A204.1 (cell line): Measurements from ENCODE around the gene RCOR1.

Experiments used
- FAIRE-seq: peaks from 2 replicates; lab custom pipeline; 2012; peaks lifted over from hg19 to GRCh38; lab: Jason Lieb, UNC

The RCOR1 gene

DNA sequence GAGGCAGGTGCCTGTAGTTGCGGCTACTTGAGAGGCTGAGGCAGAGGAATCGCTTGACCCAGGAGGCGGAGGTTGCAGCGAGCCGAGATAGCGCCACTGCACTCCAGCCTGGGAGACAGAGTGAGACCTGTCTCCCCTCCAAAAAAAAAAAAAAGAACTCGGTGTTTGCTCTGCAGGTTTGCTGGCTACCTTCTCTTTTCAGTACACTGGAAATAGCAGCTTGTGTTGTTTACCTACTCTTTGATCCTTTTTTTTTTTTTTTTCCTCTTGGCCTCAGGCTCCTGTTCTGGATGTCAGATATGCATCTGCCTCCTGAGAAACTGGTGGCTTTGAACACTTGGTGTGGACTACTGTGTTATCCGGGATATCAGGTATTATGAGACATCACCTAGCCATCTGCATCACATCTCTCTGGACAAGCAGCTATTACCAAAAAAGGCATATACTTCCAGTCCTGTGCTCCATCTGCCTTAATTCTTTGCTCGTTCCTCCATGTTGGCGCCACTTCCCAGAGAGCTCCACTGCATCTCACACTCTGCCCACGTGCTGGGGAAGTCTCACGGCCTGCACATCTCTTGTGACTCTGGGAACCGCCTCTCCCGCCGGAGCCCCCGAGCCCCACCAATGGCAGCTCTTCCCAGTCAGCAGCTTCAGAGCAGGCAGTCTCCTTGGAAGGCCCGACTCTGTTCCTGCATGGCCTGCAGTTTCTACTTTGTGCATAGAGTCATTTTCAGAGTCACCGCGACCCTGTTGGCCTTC lies 133.9 kb downstream of the RCOR1 start:
- no peak for FAIRE-seq

DNA sequence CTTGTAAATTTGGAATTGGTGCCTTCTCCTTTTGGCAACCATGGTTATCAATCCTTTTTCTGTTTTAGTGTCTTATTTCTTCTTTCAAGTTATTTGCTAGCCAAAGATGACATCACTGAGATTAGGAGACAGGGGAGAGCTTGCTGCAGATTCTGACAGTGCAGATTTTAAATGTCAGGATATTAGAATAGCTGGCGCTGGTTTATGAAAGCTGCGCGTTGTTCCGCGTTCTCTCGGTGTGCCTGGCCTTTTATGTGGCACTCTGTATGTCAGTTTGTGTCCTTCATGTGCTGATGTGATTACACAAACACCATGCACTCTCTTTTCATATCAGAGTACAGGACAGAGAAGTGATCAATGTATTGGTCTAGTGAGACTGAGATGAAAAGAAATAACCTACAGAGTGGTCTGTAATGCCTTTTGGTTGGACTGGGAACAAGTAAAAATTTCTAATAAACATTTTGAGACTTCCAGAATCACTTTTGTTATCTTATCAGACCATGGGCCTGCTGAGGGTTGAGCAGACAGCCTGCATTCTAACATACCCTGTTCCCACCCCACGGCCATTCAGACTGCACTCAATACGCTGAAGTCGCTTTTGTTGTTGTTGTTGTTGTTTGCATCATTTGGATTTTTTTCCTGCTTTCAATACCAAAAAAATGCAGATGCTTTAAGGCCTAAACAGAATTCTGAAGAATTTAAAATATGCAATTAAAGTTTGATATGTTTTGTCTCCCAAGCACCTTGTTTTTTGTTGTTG lies 135.1 kb downstream of the RCOR1 start:
- no peak for FAIRE-seq

DNA sequence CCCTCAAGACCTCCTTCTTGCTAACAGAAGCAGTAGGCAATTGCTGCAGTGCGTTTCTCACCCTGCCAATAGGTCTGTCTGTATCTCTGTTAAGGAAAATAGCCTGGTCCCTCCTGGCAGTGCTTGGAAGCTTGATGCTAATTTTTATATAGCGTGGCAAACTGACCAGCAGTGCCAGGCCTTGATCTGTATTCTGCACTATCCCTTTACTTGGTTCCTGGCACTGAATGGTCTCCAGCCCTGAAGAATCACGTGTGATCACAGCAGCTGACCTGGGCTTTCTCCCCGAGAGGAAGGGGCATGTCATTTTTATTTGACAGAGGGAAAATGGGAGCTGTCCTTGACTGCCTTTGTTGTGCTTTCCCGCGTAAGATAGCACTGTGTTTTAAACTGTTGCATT lies 136.1 kb downstream of the RCOR1 start:
- FAIRE-seq, result no peak

DNA sequence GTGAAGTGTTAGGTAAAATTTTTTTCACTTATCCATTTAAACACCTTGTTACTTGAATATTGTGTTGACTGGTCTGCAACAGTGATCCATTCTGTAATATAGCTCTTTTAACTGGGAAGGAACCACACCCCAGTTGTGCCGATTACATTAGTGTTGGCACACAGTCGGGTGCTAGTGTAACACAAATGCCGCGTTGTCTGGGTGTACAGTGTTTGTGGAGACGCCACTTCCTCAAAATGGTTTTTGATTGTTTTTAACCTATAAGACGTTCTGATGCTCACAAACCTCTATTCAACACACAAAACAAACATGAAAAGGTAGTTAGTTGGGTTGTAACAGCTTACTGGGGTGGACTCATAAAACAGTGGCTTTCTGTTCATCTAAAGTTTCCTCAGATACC lies 136.8 kb downstream of the RCOR1 start:
- FAIRE-seq, result no peak

DNA sequence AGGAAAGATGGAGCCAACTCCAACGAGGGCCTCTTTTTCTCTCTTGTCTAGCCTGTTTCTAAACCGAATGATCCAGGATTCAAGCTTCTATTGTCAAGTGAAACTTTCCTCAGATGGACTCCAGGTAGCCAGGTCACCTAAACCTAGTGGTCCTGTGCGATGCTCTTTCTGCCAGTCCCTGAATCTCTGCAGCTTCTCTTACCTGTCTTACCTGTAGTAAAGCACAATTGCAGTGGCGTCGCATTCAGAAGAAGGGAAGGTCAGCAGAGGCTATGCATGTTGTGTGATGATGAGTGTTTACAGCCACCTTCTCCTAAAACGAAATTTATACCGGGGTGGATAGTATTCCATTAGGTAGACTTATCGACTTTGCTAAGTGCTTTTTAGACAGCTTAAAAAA lies 137.4 kb downstream of the RCOR1 start:
- FAIRE-seq, result no peak

DNA sequence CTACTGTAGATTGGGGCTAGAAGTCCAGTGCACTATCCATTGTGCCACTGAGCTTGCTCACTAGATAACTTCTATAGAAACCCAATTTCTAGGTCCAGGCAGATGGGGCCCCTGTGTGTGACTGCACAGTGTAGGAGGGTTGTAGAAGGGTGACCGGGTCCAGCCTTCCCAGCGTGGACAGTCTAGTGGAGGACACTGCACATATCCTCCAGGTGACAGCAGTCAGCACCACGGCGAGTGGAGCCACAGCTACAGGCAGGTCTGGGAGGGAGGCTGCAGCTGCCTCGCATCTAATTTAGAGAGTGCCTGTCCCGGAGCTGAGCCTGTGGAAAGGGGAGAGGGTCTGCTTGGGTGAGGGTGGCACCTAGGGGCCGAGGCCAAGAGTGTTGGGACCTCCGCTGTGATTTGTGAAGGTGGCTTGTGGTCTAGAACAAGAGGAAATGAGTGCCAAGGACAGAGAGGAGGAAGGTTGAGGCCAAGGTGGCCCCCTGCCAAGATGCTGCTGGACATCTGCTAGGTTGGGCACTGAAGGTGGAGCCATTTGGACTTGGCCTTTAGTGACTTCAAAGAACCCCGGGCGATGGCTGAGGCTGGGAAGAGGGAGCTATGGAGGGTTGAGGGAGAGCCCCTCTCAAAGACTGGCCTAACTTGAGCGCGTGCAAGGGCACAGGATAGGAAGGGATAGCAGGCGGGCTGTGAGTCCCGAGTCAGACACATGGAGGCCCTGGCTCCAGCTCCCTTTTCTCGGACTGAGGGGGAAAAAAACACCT lies 138.8 kb downstream of the RCOR1 start:
- FAIRE-seq, result no peak

DNA sequence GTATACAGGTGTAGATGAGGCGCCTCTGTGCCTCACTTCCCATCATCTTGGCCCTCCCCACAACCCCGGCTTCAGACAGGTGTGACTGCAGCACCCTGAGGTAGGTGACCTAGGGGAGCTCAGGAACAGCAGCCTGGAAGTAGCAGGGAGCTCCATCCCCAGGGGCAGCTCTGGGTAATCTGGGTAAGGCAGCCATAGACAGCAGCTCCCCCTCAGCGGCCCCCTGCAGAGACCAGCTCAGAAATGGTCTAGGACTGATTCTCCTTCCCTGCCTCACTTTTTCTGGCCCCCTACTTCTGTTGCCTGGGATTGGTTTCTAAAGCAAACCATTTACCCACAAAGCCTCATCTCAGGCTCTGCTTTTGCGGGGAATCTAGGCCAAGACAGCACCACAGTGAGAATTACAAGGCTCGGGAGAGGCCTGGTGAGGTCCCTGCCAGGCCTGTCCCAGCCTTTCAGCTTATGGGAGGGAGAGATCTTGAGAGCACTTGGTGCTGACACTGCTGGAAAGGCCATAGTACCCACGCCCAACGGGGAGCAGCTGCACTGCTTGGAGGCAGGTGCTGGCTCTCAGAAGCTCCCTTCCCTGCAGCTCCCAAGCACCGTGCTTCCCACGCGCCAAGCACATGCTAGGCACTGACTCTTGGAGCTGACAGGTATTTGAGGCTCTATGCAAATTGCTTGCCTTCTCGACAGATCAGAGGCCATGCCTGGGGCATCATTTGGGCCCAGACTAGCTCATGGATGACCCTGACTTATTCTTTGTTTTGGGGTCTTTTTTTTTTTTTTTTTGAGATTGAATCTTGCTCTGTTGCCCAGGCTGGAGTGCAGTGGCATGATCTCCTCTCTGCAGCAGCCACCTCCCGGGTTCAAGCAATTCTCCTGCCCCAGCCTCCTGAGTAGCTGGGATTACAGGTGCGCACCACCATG lies 139.7 kb downstream of the RCOR1 start:
- FAIRE-seq, result no peak

DNA sequence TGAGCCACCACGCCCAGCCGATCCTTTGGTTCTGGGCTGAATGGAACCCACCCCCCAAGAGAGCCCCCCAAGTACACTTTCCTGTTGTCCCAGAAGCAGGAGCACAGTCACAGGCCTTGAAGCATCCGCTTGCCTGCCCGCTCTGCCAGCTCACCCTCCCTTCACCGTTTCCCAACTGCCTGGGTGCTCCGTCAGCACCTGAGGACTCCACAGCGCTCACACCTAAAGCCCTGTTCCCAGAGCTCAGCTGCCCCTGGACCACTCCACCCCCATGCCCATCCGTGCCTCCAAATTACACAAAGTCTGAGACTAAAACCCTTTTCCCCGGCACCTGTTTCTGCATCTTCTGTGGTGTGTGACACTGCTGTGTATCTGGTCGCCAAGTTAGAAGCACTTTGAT lies 140.5 kb downstream of the RCOR1 start:
- FAIRE-seq, result no peak

DNA sequence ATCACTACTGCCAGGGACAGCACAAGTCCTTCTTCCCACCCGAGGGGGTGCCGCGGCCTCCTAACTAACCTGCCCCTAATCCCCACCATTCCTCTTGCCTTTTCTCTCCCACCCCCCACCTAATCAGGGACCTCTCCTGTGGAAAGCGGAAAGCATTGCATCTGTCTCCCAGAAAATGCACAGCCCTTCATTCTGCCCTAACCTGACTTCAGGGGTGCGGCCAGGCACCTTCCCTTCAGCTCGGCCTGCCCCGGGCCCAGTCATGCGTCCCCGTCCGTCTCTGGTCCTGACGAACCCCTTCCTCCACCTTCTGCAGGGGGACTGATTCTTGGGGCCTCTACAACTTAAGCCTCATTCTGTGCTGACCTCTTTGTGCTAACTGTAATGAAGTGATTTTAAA lies 140.9 kb downstream of the RCOR1 start:
- no peak for FAIRE-seq

DNA sequence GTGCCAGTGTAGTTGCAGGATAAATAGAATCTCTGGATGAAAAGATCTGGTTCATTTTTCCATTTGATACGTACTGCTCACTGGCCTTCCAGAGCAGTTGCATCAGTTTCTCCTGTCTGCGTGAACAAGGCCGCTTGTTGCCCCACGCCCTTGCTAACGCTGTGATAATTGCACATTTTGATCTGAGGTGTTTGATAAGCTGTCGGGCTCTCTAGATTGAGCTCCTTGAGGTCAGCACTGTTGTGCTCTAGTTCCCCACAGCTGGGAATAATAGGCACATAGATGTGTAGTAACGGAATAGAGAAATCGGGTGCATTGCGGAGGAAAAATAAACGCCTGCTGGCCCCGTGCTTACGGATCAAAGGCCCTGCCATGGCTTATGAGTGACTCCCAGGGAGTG lies 142.0 kb downstream of the RCOR1 start:
- FAIRE-seq, result no peak

DNA sequence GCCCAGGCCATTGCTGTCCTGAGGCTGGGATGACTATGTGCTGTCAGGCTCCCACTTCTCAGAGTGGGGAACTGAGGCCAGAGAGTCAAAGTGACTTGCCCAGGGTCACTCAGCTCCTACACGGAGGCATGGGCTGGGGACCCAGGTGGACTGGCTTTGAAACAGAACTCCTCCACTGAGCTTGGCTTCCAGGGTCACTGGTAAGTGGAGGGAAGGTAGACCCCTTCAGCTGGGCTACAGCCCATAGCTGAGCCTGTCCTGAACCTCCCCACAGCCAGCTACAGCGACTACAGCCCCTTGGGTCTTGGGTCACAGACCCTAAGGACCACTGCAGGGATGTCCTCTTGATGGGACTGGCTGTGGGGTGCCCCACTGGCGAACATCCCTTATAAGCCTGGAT lies 144.5 kb downstream of the RCOR1 start:
- FAIRE-seq, result no peak

DNA sequence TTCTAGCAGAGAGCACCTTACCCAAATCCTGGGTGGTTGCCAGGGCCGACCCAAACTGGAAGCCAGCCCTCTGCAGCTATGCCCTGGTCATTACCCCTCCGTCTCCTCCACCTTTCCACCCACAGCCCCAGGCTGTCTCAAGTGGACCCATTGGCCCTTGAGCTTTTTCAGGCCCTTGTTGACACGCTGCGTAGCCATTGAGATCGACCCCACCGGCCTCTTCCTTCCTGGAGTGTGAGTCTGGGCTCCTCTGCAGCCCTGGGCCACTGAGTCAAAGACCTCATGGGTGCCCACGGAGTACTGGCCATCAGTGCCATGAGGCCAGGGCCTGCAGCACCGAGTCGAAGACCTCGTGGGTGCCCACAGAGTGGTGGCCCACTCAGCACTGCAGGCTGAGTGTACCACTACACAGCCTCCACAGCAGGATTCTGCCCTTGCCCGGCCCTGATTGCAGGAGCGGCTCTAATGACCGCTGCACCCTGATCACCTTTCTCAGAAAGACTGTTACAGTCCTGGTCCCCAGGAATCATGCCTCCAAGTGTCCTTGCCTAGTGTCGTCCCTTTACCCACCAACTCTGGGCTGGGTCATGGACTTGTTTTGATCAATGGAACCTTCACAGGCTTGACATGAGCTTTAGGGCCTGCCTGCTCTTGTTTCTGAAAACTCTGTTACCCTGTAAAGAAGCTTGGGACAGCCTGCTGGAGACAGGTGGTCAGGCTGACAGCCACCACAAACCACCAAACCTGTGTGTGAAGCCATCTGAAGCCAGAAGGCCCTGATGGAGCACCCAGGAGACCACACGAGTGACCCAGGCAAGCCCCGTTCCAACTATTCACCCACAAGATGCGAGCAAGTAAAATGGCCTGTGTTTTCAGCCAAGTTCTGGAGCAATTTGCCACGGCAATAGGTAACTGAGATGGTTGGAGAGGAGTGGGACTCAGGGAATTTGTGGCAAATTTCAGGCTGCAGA lies 145.2 kb downstream of the RCOR1 start:
- FAIRE-seq, result no peak

DNA sequence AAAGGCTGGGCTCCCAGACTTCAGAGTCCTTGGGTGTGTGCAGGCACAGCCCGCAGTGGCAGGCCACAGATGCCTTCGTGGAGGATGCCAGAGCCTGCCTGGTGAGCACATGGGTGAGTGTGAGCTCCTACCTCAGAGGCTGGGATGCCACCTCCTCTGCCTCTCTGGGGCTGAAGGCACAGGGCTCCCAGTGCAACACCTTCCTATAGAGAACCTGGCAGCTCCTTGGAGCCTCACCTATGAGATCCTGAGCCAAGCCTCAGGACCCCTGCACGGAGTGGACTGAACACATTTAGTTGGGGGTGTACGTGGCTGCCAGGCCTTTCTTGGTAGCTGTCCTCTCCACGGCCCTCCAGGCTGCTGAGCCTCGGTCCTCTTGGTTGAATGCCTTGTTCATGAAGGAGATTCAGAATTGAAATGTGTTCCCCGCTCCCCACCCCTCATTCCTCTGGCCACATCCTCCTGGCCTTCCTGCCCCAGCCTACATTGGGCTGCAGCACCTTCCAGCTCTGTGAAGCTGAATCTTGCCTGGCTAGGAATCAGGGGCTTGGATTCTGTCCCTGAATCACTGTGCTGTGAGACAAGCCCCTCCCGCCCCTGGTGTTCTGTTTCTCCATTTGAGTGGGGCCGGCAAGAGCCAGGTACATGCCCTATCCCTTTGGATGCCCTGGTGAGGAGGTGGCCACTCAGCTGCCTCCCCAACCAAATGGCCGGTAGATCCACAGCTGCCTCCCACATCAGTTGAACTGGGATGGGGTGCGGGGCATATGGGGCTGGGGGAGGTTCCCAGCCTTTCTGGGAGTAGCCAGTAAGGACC lies 146.1 kb downstream of the RCOR1 start:
- no peak for FAIRE-seq

DNA sequence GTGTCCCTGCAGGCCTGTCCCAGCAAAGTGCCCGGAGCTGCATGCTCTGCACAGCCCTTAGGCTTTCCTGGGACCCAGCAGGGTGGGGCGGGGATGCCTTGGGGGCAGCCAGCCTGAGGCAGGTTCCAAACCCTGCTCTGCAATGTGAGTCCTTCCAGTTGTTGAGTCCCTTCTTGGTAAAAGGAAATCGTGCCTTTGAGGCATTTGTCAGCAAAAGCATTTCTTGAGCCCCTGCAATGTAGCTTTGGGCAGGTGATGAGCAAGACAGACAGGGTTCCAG lies 146.7 kb downstream of the RCOR1 start:
- no peak for FAIRE-seq

DNA sequence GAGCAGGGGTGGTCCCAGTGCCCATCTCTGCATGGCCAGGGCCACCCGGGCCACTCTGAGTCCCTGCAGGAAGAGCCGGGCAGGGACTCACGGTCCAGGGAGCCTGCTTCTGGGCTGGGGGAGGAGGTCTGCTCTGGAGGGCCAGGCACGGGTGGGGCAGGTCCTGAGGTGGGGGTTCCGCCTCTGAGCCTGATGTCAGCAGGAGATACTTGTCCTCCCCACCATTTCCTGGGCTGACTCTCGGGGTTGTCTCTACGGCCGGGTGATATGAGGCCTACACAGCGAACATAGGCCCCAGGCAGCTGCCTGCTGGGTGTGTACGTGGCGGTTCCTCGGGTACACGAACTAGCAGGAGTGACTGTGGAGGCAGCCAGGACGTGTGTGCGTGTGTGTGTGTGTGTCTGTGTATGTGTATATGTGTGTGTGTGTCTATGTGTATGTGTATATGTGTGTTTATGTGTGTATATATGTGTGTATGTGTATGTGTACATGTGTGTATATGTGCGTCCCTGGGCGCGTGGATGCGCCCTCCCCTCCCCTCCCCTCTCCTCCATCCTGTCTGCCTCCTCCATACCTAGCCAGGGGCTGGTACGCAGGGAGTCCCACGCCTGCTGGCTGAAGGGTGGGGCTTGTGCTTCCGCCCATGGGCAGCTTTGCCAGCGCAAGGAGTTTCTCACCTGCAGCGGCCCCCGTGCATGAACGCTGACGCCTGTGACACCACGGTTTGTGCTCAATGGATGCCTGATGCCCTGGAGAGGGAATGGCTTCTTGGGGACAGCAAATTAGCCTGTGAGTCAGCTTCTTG lies 154.4 kb downstream of the RCOR1 start:
- no peak for FAIRE-seq

DNA sequence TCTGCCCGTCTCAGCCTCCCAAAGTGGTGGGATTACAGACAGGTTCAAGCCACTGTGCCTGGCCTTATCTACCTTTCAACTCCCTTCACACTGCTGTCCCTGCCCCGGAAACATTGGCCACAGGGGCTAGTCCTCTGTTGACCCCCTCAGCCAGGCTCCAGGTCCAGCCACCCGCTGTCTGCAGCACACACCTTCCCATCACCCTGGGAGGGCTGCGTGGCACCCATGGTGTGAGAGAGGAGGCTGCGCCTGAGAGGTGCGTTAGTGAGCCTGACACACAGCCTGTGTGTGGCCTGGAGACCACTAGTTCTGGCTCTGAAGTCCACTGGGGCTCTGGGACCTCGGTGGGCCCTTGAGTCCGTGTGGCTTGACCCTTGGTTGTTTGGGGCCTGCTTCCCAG lies 156.4 kb downstream of the RCOR1 start:
- no peak for FAIRE-seq

DNA sequence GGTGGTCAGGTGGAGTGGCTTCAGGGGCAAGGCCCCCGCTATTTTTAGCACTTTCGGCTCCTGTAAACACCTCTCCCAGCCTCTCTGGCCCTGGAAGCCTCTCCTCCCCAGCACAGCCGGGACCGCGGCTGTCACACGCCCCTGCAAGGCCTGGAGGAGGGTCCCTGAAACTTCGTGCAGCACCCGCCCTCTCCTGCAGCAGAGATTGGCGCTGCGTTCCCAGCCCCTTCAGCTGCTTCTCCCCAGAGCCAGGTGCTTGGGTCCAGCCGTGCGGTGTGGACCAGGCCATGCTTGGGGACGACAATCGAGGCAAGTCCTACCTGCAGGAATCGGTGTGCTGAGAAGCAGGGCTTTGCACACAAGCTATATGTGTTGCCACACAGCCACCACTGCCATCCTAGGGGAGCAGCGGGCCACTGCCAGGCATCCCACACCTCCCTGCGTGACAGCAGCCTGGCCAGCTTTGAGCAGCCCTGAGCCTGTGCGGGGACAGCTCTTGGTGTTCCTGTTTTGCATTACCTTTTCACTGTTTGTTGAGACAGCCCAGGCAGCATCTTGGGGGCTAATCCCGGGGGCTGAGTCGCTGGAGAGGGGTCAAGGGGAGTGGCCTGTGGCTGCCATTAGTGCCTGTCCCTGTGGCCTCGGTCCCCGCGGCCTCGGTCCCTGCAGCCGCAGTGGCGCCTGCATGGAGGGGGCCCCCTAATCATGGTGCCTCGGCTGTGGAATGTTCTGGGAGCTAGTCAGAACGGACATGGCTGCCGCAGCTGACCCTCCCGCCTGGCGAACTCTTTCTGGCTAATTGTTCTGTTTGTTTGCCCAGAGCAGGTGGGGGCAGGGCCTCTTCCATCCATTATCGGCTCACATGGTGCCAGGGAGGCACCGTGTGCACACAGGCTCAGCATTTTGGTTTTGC lies 157.2 kb downstream of the RCOR1 start:
- no peak for FAIRE-seq

DNA sequence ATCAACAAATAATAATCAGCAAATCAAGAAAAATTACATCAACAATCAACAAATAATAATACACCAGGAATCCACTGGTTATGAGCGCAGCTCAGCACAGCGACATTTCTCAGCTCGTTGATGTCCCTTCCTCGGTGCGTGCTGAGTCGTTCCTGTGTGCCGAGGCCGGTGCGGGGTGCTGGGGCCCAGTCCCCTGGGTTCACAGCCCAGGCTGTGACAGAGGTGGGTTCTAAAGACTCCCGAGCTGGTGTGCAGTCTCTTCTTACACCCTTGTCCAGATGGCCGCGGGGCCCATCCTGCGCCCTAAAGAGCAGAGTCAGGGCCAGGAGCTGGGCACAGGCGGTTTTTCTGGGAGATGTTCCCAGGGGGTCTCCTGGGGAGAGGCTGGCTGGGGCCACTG lies 157.9 kb downstream of the RCOR1 start:
- no peak for FAIRE-seq
